Neural cell (in vitro differentiated cells): ENCODE results near the gene ENKD1.

ENCODE experiments used
- EP300 ChIP-seq: fragments of 450-650 bp; conservative IDR thresholded peaks from 2 replicates; pipeline ENCODE4 v1.6.1; 2014; ENCODE audit warnings: antibody characterized with exemption, mild to moderate bottlenecking, moderate library complexity; ENCODE audit not compliant: poor library complexity, severe bottlenecking
- EZH2 ChIP-seq: fragments of 200-600, 300-800 bp; shearing (Covaris generic), sonication (generic); IDR thresholded peaks from 2 replicates; pipeline ENCODE4 v1.6.1; 2014; ENCODE audit warnings: antibody characterized with exemption, low read length, borderline replicate concordance, mild to moderate bottlenecking; ENCODE audit not compliant: insufficient read depth, poor library complexity, severe bottlenecking
- MXI1 ChIP-seq: fragments of 450-650 bp; conservative IDR thresholded peaks from 2 replicates; pipeline ENCODE4 v1.6.1; 2014; ENCODE audit warnings: antibody characterized with exemption, mild to moderate bottlenecking; ENCODE audit not compliant: poor library complexity, severe bottlenecking
- POLR2AphosphoS5 ChIP-seq: IDR thresholded peaks from 2 replicates; pipeline ENCODE4 v1.6.1; 2012
- RAD21 ChIP-seq: fragments of 450-650 bp; conservative IDR thresholded peaks from 2 replicates; pipeline ENCODE4 v1.6.1; 2014; ENCODE audit warnings: antibody characterized with exemption, mild to moderate bottlenecking, moderate library complexity
- SMC3 ChIP-seq: fragments of 450-650 bp; conservative IDR thresholded peaks from 2 replicates; pipeline ENCODE4 v1.6.1; 2014; ENCODE audit warnings: antibody characterized with exemption, mild to moderate bottlenecking, moderate library complexity; ENCODE audit not compliant: poor library complexity
- TAF1 ChIP-seq: IDR thresholded peaks from 2 replicates; pipeline ENCODE4 v1.6.1; 2012; ENCODE audit warnings: low read depth
- TF ChIP-seq, protein P1 (sequence below): fragments of 450-650 bp; IDR thresholded peaks from 2 replicates; pipeline ENCODE4 v1.5.1; 2014; ENCODE audit warnings: antibody characterized with exemption, mild to moderate bottlenecking, moderate library complexity; ENCODE audit not compliant: poor library complexity, severe bottlenecking
- TF ChIP-seq, protein P2 (sequence below): IDR thresholded peaks from 2 replicates; pipeline ENCODE4 v1.6.1; 2012; ENCODE audit warnings: borderline replicate concordance

DNA sequence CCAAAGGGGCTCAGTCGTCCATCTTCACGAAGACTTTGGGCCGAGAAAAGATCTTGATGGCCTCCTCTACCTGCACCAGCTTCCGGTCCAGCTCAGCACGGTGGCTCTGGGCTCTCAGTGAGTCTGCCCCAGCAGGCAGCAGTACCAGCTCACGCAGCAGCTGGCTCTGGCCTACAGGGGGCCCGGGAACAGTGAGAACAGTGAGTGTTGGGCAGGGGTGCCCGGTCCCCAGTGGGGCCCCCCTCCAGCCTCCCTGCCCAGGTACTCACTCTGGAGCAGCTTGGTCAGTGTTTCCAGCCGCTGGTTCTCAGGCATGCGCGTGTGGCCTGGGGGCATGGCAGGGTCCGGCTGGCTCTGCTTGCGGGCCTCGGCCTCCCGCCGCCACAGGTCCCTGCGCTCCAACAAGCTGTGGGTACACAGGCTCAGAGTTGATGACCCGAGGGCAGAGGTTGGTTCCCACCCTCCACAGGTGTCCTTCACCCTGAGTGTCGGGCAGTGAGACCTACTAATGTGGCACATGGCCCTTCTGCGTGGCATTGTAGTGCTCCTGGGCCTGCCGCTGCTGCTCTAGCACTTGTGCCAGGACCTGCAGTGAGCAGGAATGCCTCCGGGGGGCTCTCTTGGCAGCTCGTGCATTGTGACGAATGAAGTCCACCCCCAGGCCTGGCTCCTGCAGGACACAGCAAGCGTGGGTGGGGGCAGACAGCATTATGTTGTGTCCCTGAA lies 3.2 kb downstream of the ENKD1 start:
- TF ChIP-seq POLR2AphosphoS5 (no peak), EP300 (no peak), MXI1 (no peak), EZH2 (no peak), TAF1 (no peak), RAD21 (no peak), SMC3 (peak; percentile 17)
- TF ChIP-seq, protein P1, sequence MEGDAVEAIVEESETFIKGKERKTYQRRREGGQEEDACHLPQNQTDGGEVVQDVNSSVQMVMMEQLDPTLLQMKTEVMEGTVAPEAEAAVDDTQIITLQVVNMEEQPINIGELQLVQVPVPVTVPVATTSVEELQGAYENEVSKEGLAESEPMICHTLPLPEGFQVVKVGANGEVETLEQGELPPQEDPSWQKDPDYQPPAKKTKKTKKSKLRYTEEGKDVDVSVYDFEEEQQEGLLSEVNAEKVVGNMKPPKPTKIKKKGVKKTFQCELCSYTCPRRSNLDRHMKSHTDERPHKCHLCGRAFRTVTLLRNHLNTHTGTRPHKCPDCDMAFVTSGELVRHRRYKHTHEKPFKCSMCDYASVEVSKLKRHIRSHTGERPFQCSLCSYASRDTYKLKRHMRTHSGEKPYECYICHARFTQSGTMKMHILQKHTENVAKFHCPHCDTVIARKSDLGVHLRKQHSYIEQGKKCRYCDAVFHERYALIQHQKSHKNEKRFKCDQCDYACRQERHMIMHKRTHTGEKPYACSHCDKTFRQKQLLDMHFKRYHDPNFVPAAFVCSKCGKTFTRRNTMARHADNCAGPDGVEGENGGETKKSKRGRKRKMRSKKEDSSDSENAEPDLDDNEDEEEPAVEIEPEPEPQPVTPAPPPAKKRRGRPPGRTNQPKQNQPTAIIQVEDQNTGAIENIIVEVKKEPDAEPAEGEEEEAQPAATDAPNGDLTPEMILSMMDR = no peak
- TF ChIP-seq, protein P2, sequence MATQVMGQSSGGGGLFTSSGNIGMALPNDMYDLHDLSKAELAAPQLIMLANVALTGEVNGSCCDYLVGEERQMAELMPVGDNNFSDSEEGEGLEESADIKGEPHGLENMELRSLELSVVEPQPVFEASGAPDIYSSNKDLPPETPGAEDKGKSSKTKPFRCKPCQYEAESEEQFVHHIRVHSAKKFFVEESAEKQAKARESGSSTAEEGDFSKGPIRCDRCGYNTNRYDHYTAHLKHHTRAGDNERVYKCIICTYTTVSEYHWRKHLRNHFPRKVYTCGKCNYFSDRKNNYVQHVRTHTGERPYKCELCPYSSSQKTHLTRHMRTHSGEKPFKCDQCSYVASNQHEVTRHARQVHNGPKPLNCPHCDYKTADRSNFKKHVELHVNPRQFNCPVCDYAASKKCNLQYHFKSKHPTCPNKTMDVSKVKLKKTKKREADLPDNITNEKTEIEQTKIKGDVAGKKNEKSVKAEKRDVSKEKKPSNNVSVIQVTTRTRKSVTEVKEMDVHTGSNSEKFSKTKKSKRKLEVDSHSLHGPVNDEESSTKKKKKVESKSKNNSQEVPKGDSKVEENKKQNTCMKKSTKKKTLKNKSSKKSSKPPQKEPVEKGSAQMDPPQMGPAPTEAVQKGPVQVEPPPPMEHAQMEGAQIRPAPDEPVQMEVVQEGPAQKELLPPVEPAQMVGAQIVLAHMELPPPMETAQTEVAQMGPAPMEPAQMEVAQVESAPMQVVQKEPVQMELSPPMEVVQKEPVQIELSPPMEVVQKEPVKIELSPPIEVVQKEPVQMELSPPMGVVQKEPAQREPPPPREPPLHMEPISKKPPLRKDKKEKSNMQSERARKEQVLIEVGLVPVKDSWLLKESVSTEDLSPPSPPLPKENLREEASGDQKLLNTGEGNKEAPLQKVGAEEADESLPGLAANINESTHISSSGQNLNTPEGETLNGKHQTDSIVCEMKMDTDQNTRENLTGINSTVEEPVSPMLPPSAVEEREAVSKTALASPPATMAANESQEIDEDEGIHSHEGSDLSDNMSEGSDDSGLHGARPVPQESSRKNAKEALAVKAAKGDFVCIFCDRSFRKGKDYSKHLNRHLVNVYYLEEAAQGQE = no peak
